Left ventricle myocardium inferior (tissue), 1 donor: ENCODE data around the gene IGFBP7. TPM values are rescaled to one million over a fixed set of nuclear protein-coding genes. Genes with fewer than 3 reads are reported as not detected.

Experiments used
- DNase-seq: peaks from one replicate; pipeline ENCODE4 v3.0.0-alpha.2; 2020
- H3K27ac ChIP-seq: fragments of 200-600 bp; replicated peaks from 2 replicates; pipeline ENCODE4 v1.8.0; 2021
- H3K27me3 ChIP-seq: fragments of 200-600 bp; 2 replicates; pipeline ENCODE4 v1.8.0; 2021; ENCODE audit warnings: low read depth
- H3K36me3 ChIP-seq: fragments of 200-600 bp; 2 replicates; pipeline ENCODE4 v1.8.0; 2021
- H3K4me1 ChIP-seq: fragments of 200-600 bp; 2 replicates; pipeline ENCODE4 v1.8.0; 2021
- H3K4me3 ChIP-seq: fragments of 200-600 bp; 2 replicates; pipeline ENCODE4 v1.8.0; 2021; ENCODE audit warnings: mild to moderate bottlenecking, moderate library complexity
- H3K9me3 ChIP-seq: fragments of 200-600 bp; replicated peaks from 2 replicates; pipeline ENCODE4 v1.8.0; 2021
- intact Hi-C: fragments of 100-400 bp; cut with micrococcal nuclease; formaldehyde crosslinking; loops from one replicate; pipeline ENCODE4 v1.11.0; 2022
- total RNA-seq: library from RNA; stranded (reverse); fragmentation: NEBNext Ultra II Directional; extraction: Animal tissue kit (Norgen Biotek cat#: 25700); gene quantifications from one replicate; pipeline ENCODE4 v1.2.1, GENCODE V29; 2021
- TF ChIP-seq, protein P1 (sequence below): fragments of 200-600 bp; IDR thresholded peaks from 2 replicates; pipeline ENCODE4 v1.8.0; 2021; ENCODE audit warnings: antibody characterized with exemption, mild to moderate bottlenecking, borderline replicate concordance
- donor health status: DM: no; HTN: yes; CAD: no; lungs with severe emphysema.

IGFBP7 gene
- total RNA-seq, 1 donor from 2014 or later, result 698 TPM

DNA sequence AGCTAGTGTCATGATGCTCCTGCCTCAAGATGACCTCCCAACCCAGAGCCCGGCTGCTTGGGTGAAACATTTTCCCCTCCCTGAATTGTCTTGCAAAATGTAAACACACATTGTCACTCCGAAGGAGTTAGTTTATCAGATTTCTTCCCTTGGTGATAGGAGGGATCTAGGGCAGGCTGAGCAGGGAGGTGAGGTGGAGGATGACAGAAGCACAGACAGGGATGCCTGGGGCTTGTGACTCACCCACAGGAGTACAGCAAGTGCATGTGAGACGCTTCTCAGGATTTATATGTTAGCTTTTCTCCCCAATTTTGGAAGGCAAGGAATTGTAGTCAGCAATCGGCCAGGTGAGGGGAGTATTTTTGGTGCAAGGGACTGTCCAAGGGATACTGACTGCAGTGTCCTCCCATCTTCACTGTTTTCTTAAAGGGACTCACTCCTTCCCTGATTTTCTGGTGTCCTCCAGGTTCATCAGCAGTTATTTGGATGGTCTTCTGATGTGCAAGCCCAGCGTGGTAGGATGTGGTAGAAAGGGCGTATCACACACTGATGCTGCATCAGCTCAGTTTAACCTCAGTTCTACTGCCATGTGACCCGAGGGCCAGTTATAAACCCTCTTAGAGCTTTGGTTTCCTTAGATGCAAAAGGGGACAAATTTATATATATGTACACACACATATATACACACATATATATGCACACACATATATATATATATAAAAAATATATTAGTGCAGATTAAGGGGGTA, 46.2 kb upstream of the IGFBP7 start:
- H3K27ac ChIP-seq, result no peak overlapping the region
- DNase-seq, result no peak
- no peaks in the 10 kb centered on the region for H3K27me3 ChIP-seq
- H3K9me3 ChIP-seq, result no peaks in the 10 kb centered on the region
- no peaks in the 10 kb centered on the region for H3K36me3 ChIP-seq
- intact Hi-C loops, result no loop called here
- H3K4me1 ChIP-seq, result no peaks in the 10 kb centered on the region
- TF ChIP-seq, protein P1, sequence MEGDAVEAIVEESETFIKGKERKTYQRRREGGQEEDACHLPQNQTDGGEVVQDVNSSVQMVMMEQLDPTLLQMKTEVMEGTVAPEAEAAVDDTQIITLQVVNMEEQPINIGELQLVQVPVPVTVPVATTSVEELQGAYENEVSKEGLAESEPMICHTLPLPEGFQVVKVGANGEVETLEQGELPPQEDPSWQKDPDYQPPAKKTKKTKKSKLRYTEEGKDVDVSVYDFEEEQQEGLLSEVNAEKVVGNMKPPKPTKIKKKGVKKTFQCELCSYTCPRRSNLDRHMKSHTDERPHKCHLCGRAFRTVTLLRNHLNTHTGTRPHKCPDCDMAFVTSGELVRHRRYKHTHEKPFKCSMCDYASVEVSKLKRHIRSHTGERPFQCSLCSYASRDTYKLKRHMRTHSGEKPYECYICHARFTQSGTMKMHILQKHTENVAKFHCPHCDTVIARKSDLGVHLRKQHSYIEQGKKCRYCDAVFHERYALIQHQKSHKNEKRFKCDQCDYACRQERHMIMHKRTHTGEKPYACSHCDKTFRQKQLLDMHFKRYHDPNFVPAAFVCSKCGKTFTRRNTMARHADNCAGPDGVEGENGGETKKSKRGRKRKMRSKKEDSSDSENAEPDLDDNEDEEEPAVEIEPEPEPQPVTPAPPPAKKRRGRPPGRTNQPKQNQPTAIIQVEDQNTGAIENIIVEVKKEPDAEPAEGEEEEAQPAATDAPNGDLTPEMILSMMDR, result no peak
- H3K4me3 ChIP-seq, result no peak overlapping the region

DNA sequence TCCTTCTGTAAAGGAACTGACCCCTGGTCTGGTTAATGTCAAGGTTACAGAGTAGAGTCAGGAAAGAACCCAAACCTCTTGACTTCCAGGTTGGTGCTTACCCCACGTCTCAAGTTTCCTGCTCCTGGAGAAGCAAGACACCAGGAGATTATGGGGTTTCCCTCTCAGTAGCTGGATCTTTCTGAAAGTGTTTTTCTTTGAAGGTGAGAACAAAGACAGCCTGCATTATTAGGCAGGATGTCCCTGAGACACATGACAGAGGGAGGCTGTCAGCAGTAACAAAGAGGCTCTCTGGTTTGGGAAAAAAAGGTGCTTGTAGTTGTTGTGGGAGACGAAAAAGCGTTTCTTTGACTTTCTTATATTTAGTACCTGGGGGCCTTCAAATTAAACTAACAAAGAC, 44.7 kb upstream of the IGFBP7 start:
- intact Hi-C loops, result no loop called here
- Histone ChIP-seq H3K9me3 (no peaks in the 10 kb centered on the region), H3K36me3 (no peaks in the 10 kb centered on the region), H3K27me3 (no peaks in the 10 kb centered on the region), H3K4me1 (no peaks in the 10 kb centered on the region), H3K27ac (no peak overlapping the region), H3K4me3 (no peak overlapping the region)
- no peak for DNase-seq
- TF ChIP-seq, protein P1, result no peak

- no peak for DNase-seq
- H3K9me3 ChIP-seq, result no peaks in the 10 kb centered on the region
- intact Hi-C loops, result no loop called here
- no peak overlapping the region for H3K4me3 ChIP-seq
- no peak overlapping the region for H3K27ac ChIP-seq
- no peaks in the 10 kb centered on the region for H3K27me3 ChIP-seq
- no peaks in the 10 kb centered on the region for H3K36me3 ChIP-seq
- TF ChIP-seq, protein P1, result no peak
- no peaks in the 10 kb centered on the region for H3K4me1 ChIP-seq
Measured at GRCh38 chr4:57154191-57154590, 44.0 kb upstream of the IGFBP7 start.

DNA sequence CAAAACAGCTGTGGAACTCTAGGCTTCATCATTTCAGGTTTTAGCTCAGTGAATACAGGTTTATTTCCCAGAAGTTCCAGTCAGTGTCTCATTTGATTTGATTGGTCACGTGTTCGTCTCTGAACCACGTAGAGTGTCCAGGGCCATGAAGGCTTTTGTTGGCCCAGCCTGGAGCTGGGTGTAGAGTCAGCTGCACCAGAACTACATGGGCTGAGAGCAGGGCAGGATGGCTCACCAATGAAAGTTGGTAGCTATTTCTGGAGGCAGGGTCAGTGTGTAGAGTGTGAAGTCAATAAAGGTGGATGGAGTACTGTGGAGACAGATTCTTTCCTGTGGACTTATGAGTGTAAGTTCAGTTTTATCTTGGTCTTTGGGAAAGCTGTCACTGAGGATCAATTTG, 43.0 kb upstream of the IGFBP7 start:
- no peak overlapping the region for H3K27ac ChIP-seq
- no peaks in the 10 kb centered on the region for H3K4me1 ChIP-seq
- H3K4me3 ChIP-seq, result no peak overlapping the region
- TF ChIP-seq, protein P1, result no peak
- intact Hi-C loops, result no loop called here
- no peaks in the 10 kb centered on the region for H3K27me3 ChIP-seq
- H3K36me3 ChIP-seq, result no peaks in the 10 kb centered on the region
- H3K9me3 ChIP-seq, result no peaks in the 10 kb centered on the region
- no peak for DNase-seq

- H3K27me3 ChIP-seq, result no peaks in the 10 kb centered on the region
- DNase-seq, result no peak
- TF ChIP-seq, protein P1, result no peak
- H3K4me1 ChIP-seq, result no peaks in the 10 kb centered on the region
- H3K9me3 ChIP-seq, result no peaks in the 10 kb centered on the region
- H3K27ac ChIP-seq, result no peak overlapping the region
- intact Hi-C loops, result no loop called here
- H3K4me3 ChIP-seq, result no peak overlapping the region
- H3K36me3 ChIP-seq, result no peaks in the 10 kb centered on the region
Measured at GRCh38 chr4:57151481-57151880, 41.3 kb upstream of the IGFBP7 start.
